WERI-Rb-1 (cell line): ENCODE results near the gene DNAH11.

Experiments
- DNase-seq: peaks from one replicate; pipeline ENCODE4 v3.0.0-alpha.2; 2020
- H3K27ac ChIP-seq: fragments of 250-450 bp; sonication (Bioruptor Pico); 2 replicates; pipeline ENCODE4 v1.5.1; 2020; ENCODE audit warnings: mild to moderate bottlenecking, moderate library complexity
- H3K27me3 ChIP-seq: fragments of 250-450 bp; sonication (Bioruptor Pico); 2 replicates; pipeline ENCODE4 v1.5.1; 2021; ENCODE audit warnings: mild to moderate bottlenecking, low read depth, moderate library complexity; ENCODE audit not compliant: insufficient read depth, severe bottlenecking
- H3K36me3 ChIP-seq: fragments of 250-450 bp; sonication (Bioruptor Pico); 2 replicates; pipeline ENCODE4 v1.5.1; 2020; ENCODE audit warnings: mild to moderate bottlenecking, moderate library complexity
- H3K4me3 ChIP-seq: 2 replicates; pipeline ENCODE4 v1.5.1; 2011; ENCODE audit warnings: low read depth, mild to moderate bottlenecking, control low read depth, low read length
- H3K9me3 ChIP-seq: fragments of 250-450 bp; sonication (Bioruptor Pico); 2 replicates; pipeline ENCODE4 v1.5.1; 2021; ENCODE audit warnings: mild to moderate bottlenecking, moderate library complexity; ENCODE audit not compliant: severe bottlenecking
- TF ChIP-seq, protein P1 (sequence below): IDR thresholded peaks from 2 replicates; pipeline ENCODE4 v1.5.1; 2011; ENCODE audit warnings: low read depth, mild to moderate bottlenecking, control low read depth, inconsistent platforms, low read length

Gene DNAH11

DNA sequence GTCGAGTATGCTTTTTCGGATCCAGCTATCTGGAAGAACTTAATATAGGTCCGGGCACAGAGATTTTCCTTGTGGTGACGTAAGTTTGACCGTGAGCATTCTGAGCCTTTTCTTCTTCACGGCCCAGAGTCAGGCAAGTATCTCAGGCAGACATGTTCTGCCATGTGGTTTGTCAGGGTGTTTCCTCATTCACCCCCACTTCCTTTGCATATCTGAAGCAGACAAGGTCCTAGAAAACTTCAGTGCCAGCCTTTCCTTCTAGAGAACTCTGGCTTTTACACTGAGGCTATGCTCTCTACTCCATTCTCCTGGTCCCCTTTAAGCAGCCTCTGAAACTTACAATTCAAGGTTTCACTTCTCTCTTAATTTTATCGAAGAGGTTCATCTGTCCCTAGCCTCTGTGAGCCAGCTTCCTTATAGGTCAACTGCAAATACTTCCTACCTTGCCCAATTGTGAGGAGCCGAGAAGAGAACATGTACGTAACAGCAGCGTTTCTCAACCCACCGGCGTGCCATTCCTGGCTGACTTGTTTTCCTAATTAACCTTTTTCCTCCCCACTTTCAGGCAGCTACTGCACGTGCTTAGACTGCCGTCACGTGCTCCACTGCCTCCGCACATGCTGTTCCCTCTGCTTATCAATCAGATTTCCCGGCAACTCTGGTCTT, 355.6 kb downstream of the DNAH11 start:
- no peak for DNase-seq
- Histone ChIP-seq H3K36me3 (peaks cover 34% of the 10 kb centered on the region), H3K27ac (no peak overlapping the region), H3K4me3 (no peak overlapping the region), H3K9me3 (no peaks in the 10 kb centered on the region), H3K27me3 (no peaks in the 10 kb centered on the region)
- TF ChIP-seq, protein P1, sequence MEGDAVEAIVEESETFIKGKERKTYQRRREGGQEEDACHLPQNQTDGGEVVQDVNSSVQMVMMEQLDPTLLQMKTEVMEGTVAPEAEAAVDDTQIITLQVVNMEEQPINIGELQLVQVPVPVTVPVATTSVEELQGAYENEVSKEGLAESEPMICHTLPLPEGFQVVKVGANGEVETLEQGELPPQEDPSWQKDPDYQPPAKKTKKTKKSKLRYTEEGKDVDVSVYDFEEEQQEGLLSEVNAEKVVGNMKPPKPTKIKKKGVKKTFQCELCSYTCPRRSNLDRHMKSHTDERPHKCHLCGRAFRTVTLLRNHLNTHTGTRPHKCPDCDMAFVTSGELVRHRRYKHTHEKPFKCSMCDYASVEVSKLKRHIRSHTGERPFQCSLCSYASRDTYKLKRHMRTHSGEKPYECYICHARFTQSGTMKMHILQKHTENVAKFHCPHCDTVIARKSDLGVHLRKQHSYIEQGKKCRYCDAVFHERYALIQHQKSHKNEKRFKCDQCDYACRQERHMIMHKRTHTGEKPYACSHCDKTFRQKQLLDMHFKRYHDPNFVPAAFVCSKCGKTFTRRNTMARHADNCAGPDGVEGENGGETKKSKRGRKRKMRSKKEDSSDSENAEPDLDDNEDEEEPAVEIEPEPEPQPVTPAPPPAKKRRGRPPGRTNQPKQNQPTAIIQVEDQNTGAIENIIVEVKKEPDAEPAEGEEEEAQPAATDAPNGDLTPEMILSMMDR, result no peak

DNA sequence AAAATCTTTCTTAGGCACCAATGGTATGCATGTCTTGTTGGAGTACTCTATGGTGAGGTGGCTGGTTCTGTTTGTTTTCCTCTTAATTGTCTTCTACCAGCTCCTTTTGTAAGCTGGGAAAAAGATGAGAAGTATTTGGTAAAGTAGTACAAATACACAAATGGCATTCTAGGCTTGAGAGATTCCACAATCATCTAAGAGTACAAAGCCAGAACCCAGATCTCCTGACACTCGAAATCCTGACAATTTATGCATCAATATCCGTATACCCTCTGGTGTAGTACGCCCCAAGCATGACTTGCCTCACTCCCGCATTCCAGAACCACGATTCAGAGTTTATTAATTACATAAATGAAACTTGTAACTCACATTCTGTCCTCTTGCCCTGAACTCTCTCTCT, 359.4 kb downstream of the DNAH11 start:
- TF ChIP-seq, protein P1, result no peak
- peaks cover 53% of the 10 kb centered on the region for H3K36me3 ChIP-seq
- no peak for DNase-seq

DNA sequence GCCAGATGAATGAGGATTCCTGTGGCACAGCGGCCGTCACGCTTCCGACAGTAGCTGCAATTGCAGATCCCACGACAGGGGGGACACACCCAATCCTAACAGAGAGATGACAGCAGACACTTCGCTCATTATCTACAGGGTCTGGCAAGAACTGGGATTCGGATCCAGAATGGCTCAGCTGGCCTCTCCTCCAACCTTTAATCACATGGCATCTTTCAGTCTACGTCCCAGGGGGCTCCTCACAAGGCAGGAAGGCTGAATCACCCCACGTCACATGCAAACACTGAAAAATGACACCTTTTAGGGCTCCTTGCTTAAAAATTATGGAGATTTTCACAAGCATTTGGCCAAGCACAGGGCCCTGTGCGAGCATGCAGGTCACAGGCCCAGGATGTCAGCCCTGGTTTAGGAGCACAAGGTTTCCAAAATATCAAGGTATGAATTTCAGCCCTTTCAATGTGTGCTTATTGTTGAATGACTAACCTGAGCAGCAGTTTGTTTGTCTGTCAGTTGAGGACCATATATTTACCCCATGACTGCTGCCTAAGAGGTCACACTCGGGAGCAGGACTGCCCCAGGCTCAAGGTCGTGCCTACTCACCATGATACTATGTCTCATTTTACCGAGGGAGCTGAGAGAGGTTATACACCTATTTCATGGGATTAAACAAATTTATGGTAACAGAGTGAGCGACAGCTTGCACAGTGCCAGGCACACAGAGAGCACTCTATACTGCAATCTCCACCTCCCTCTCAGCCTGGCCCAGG, 360.4 kb downstream of the DNAH11 start:
- DNase-seq, result no peak
- TF ChIP-seq, protein P1, result no peak
- Histone ChIP-seq H3K36me3 (peaks cover 57% of the 10 kb centered on the region), H3K27ac (no peak overlapping the region), H3K4me3 (no peak overlapping the region), H3K9me3 (no peaks in the 10 kb centered on the region), H3K27me3 (no peaks in the 10 kb centered on the region)

More for the DNA sequence above, 359.4 kb downstream of the DNAH11 start:
- no peaks in the 10 kb centered on the region for H3K27me3 ChIP-seq
- H3K9me3 ChIP-seq, result no peaks in the 10 kb centered on the region
- no peak overlapping the region for H3K27ac ChIP-seq
- H3K4me3 ChIP-seq, result no peak overlapping the region

DNA sequence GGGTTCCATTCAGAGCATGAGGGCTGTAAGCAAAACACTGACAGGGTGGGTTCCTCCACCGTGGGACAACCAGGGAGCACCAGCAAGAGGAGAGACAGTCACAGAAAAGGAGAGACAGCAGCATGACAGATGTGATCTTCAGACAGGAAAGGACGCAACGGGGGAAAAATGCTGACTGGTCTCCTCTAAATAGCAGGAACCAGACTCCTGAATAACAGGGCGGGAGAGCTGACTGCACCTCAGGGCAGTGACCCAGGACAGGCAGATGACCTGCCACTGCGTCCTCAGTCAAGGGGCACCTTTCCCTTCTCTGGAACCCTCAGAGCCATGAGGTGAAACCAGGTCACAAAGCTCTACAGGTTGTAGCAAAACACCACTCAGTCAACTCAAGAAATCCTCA, 365.9 kb downstream of the DNAH11 start:
- peaks cover 31% of the 10 kb centered on the region for H3K36me3 ChIP-seq
- no peak overlapping the region for H3K27ac ChIP-seq
- no peaks in the 10 kb centered on the region for H3K9me3 ChIP-seq
- DNase-seq, result no peak
- no peaks in the 10 kb centered on the region for H3K27me3 ChIP-seq
- H3K4me3 ChIP-seq, result no peak overlapping the region
- TF ChIP-seq, protein P1, result no peak

DNA sequence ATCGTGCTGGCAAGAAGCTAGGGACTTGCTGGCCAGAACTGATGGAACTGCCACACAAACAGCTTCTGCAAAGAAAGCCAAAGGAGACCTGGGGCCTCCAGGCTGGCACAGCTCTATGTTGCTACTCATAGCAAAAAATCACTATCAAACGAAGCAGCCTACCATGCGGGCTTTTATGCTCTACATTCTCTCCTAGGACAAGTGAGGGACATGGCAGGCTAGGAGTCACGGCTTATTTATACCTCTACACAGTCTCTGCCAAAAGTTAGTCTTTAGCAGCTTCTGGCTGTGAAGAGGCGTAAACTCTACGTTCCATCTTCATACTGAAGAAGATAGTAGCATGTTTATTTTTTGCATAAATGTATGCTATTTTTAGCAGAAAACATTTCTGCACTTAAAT, 367.4 kb downstream of the DNAH11 start:
- H3K27ac ChIP-seq, result no peak overlapping the region
- no peak for DNase-seq
- H3K27me3 ChIP-seq, result no peaks in the 10 kb centered on the region
- TF ChIP-seq, protein P1, result no peak
- H3K9me3 ChIP-seq, result no peaks in the 10 kb centered on the region
- H3K36me3 ChIP-seq, result peaks cover 36% of the 10 kb centered on the region
- no peak overlapping the region for H3K4me3 ChIP-seq
